Endothelial cell of umbilical vein (primary cell): Measurements from ENCODE around the gene TMEM175. TPM values are rescaled to one million over a fixed set of nuclear protein-coding genes. Genes with fewer than 3 reads are reported as not detected.

Experiments used
- Bru-seq: library from RNA; stranded (reverse); fragments of 400-500 nt; gene quantifications from one replicate; lab custom pipeline; 2021; lab: Mats Ljungman, UMichigan
- BruChase-seq, 2 experiments: library from RNA; stranded (reverse); fragments of 400-500 nt; gene quantifications; one replicate each; lab custom pipeline; 2021; lab: Mats Ljungman, UMichigan
- BruUV-seq: library from RNA; stranded (reverse); fragments of 400-500 nt; replicated peaks from 2 replicates; lab custom pipeline; 2021; lab: Mats Ljungman, UMichigan
- CTCF ChIA-PET: fragments of 300-600, 350-600 bp; sonication (Branson Sonifier 250); formaldehyde crosslinking; loops from one replicate; lab custom pipeline; 2021; ENCODE audit warnings: antibody characterized with exemption, inconsistent platforms; lab: Charles Lee
- POLR2A ChIA-PET: fragments of 300-600, 350-600 bp; sonication (Branson Sonifier 250); formaldehyde crosslinking; loops from one replicate; lab custom pipeline; 2021; ENCODE audit warnings: antibody characterized with exemption, inconsistent platforms; lab: Charles Lee
- DNase-seq: peaks from one replicate; pipeline ENCODE4 v3.0.0-alpha.2; 2011; ENCODE audit warnings: low read depth, low spot score
- FAIRE-seq: peaks from 2 replicates; lab custom pipeline; 2011; peaks lifted over from hg19 to GRCh38; lab: Jason Lieb, UNC
- H2AFZ ChIP-seq: 2 replicates; pipeline ENCODE4 v1.6.0; 2012; ENCODE audit warnings: low read depth, low read length, control low read depth, inconsistent platforms
- H3K27ac ChIP-seq: 2 replicates; pipeline ENCODE4 v1.5.1; 2011; ENCODE audit warnings: low read depth, mild to moderate bottlenecking, control low read depth, low read length, moderate library complexity; ENCODE audit not compliant: insufficient read depth
- H3K27me3 ChIP-seq, 2 experiments: 2 replicates each; pipeline versions ENCODE4 v1.6.0 to v1.6.1; 2011; ENCODE audit warnings: low read length in 2 of 2, mixed read lengths in 1 of 2; ENCODE audit not compliant: control insufficient read depth in 2 of 2, insufficient read depth in 2 of 2
- H3K36me3 ChIP-seq, 2 experiments: 2 replicates in 1 of 2; 3 replicates in 1 of 2; pipeline ENCODE4 v1.5.1; 2011; ENCODE audit warnings: low read length in 2 of 2, mild to moderate bottlenecking in 1 of 2, moderate library complexity in 1 of 2; ENCODE audit not compliant: control insufficient read depth in 2 of 2, insufficient read depth in 2 of 2; ENCODE audit errors: extremely low read depth in 1 of 2
- H3K4me1 ChIP-seq: 3 replicates; pipeline ENCODE4 v1.5.1; 2011; ENCODE audit warnings: mild to moderate bottlenecking, low read length; ENCODE audit not compliant: control insufficient read depth, insufficient read depth; ENCODE audit errors: extremely low read depth
- H3K4me2 ChIP-seq: 2 replicates; pipeline ENCODE4 v1.6.1; 2011; ENCODE audit warnings: low read length, control low read depth, mixed read lengths; ENCODE audit not compliant: insufficient read depth
- H3K4me3 ChIP-seq, 3 experiments: fragments of 200-600 bp in 1 of 3; sonication (generic), shearing (Covaris generic) in 1 of 3; replicated peaks in 1 of 3; 2 replicates each; pipeline ENCODE4 v1.5.1; 2011 to 2016; ENCODE audit warnings: control low read depth in 3 of 3, low read length in 3 of 3, mild to moderate bottlenecking in 2 of 3, inconsistent platforms in 1 of 3, low read depth in 1 of 3, moderate library complexity in 1 of 3; ENCODE audit not compliant: insufficient read depth in 1 of 3
- H3K79me2 ChIP-seq: 2 replicates; pipeline ENCODE4 v1.6.0; 2012; ENCODE audit warnings: low read length, inconsistent platforms; ENCODE audit not compliant: control insufficient read depth, insufficient read depth
- H3K9ac ChIP-seq: replicated peaks from 2 replicates; pipeline ENCODE3; 2011; ENCODE audit warnings: low read length, control low read depth; ENCODE audit not compliant: insufficient read depth; ENCODE audit errors: extremely low read depth
- H3K9me1 ChIP-seq: replicated peaks from 3 replicates; pipeline ENCODE4 v1.6.0; 2011; ENCODE audit warnings: mild to moderate bottlenecking, low read length; ENCODE audit not compliant: control insufficient read depth, insufficient read depth; ENCODE audit errors: extremely low read depth
- H3K9me3 ChIP-seq: replicated peaks from 2 replicates; pipeline ENCODE4 v1.5.1; 2012; ENCODE audit warnings: low read length, inconsistent platforms; ENCODE audit not compliant: control insufficient read depth, insufficient read depth
- H4K20me1 ChIP-seq: replicated peaks from 2 replicates; pipeline ENCODE3; 2011; ENCODE audit warnings: mild to moderate bottlenecking, low read length; ENCODE audit not compliant: control insufficient read depth, insufficient read depth; ENCODE audit errors: extremely low read depth
- EZH2 ChIP-seq: IDR thresholded peaks from 2 replicates; pipeline ENCODE4 v1.6.1; 2012; ENCODE audit warnings: borderline replicate concordance, low read depth, mild to moderate bottlenecking, moderate library complexity, low read length, inconsistent platforms; ENCODE audit not compliant: severe bottlenecking
- FOS ChIP-seq: IDR thresholded peaks from 2 replicates; pipeline ENCODE4 v1.6.1; 2011; ENCODE audit warnings: mild to moderate bottlenecking, low read length, moderate library complexity, borderline replicate concordance; ENCODE audit not compliant: insufficient read depth
- MAX ChIP-seq: IDR thresholded peaks from 2 replicates; pipeline ENCODE4 v1.6.1; 2011; ENCODE audit not compliant: insufficient read depth, insufficient read length
- MYC ChIP-seq: IDR thresholded peaks from one replicate; pipeline ENCODE4 v1.6.1; 2011; ENCODE audit warnings: mild to moderate bottlenecking, low read depth, low read length
- POLR2A ChIP-seq: IDR thresholded peaks from 2 replicates; pipeline ENCODE4 v1.6.1; 2012; ENCODE audit warnings: low read depth, mild to moderate bottlenecking, control low read depth, low read length
- POLR2AphosphoS5 ChIP-seq: IDR thresholded peaks from 2 replicates; pipeline ENCODE4 v1.6.1; 2012; ENCODE audit warnings: low read depth, mild to moderate bottlenecking, control low read depth, low read length, moderate library complexity; ENCODE audit not compliant: insufficient read depth
- dilution Hi-C: fragments of 300-500 bp; cut with MboI; formaldehyde crosslinking; loops from one replicate; pipeline ENCODE4 v1.15.0; 2019; ENCODE audit warnings: low sequenced_read_pairs; ENCODE audit not compliant: extremely low pct_ligation_motif_present
- intact Hi-C: fragments of 100-400 bp; cut with micrococcal nuclease; formaldehyde crosslinking; loops from one replicate; pipeline ENCODE4 v1.10.0; 2022
- long read RNA-seq: library from polyadenylated mRNA; stranded (forward); transcript quantifications from one replicate; pipeline ENCODE4 v2.0.0, GENCODE V29; 2021
- polyA minus RNA-seq, 3 experiments: library from RNA; depleted of rRNA, polyadenylated mRNA; stranded (reverse); fragments of >200 nt; gene quantifications; 1 replicate in 1 of 3; 2 replicates in 2 of 3; pipeline ENCODE4 v1.2.3, GENCODE V29; 2011
- polyA plus RNA-seq, 4 experiments: library from polyadenylated mRNA; depleted of rRNA in 3 of 4; stranded (reverse) in 3 of 4; unstranded in 1 of 4; fragments of >200 nt; gene quantifications; 2 replicates each; pipeline versions ENCODE4 v1.2.1 to v1.2.3, GENCODE V29; 2011 to 2012; ENCODE audit warnings: missing spikeins in 1 of 4
- total RNA-seq: library from RNA; stranded (reverse); gene quantifications from 2 replicates; pipeline ENCODE4 v1.2.3, GENCODE V29; 2021

The TMEM175 gene
- total RNA-seq (16.5 and 21.9 TPM in 2 replicates), polyA plus RNA-seq (80.1 and 83.0 TPM in 2 replicates), polyA minus RNA-seq (38.9 and 41.1 TPM in 2 replicates), Bru-seq, nascent RNA (percentile 38 among the genes with signal in this experiment), BruChase-seq, experiment 1, labeled RNA remaining after a 6-hour chase (percentile 40 among the genes with signal in this experiment), BruChase-seq, experiment 2, labeled RNA remaining after a 2-hour chase (percentile 41 among the genes with signal in this experiment)
- polyA plus RNA-seq (2011; cell fraction: cytosol; rRNA removed): 19.7 and 23.0 TPM in 2 replicates
- polyA plus RNA-seq (2011; cell fraction: nucleus; rRNA removed): 121 and 134 TPM in 2 replicates
- polyA plus RNA-seq (2012): 15.5 and 22.7 TPM in 2 replicates
- polyA minus RNA-seq (2011; cell fraction: cytosol; rRNA and poly(A)+ RNA removed): 3.5 TPM
- 24.0 and 24.6 TPM in 2 replicates for polyA minus RNA-seq (2011; cell fraction: nucleus; rRNA and poly(A)+ RNA removed)
- long read RNA-seq, transcript TMEM175-201 (11 exons, 1,860 nt): major isoform, 16 of 41 reads
- long read RNA-seq, partial matches to known transcripts: 1 of 41 reads
- long read RNA-seq, other reads (novel, unspliced or antisense): 19 of 41 reads

- ChIA-PET CTCF (interaction anchor here (0.9 to 2.9 kb wide), 7 partner anchors 12 to 189 kb away, joined by 3 to 15 read pairs (median 3); partner anchors contain the start of gene IDUA), POLR2A (interaction anchor here (0.9 kb wide), 1 partner anchor 11 kb away, joined by 3 read pairs; no protein-coding TSS in a partner anchor)
- H3K27me3 ChIP-seq: no peaks in the 10 kb centered on the region
- H3K9ac ChIP-seq: peak within 1 kb of the TSS; percentile 93
- peaks cover 0 to 2% of the 10 kb centered on the region in 2 experiments for H3K36me3 ChIP-seq
- peak within 1 kb of the TSS; percentile 71 for H3K27ac ChIP-seq
- dilution Hi-C loops (no loop called here), intact Hi-C loops (loop anchor here (1.0 to 2.0 kb wide), 4 partner anchors 41 to 149 kb away; partner anchors contain the start of genes DGKQ and IDUA)
- peak within 1 kb of the TSS; percentile 91 for H3K4me2 ChIP-seq
- peak within 1 kb of the TSS; percentile 93 for H2AFZ ChIP-seq
- H3K4me3 ChIP-seq: peak within 1 kb of the TSS; percentile 82 to 83 (median 82)
- BruUV-seq: no TSS peak
- H3K79me2 ChIP-seq: peaks cover 39% of the 10 kb centered on the region
- no peaks in the 10 kb centered on the region for H4K20me1 ChIP-seq
- TF ChIP-seq FOS: peak; percentile 27
- peak; percentile 80 for TF ChIP-seq MAX
- peak; percentile 92 for TF ChIP-seq POLR2A
- TF ChIP-seq MYC: no peak
- TF ChIP-seq POLR2AphosphoS5: peak; percentile 93
- no peak for TF ChIP-seq EZH2
- FAIRE-seq: peak; percentile 94
- H3K9me1 ChIP-seq: no peaks in the 10 kb centered on the region
- peaks cover 9% of the 10 kb centered on the region for H3K4me1 ChIP-seq
- no peaks in the 10 kb centered on the region for H3K9me3 ChIP-seq
- DNase-seq: peak; percentile 98
Observed at GRCh38 chr4:931960-932712, at the start of gene TMEM175, which contains the start of gene GAK. TSS of gene TMEM175 (plus strand) at chr4:932460. CDS start at chr4:947740, 15,280 bp downstream. TSS of gene GAK (minus strand) at chr4:932316. CDS start at chr4:932187, 129 bp downstream.
